Neural progenitor cell (in vitro differentiated cells): ENCODE data around the gene HS3ST4.

Experiments used
- CTCF ChIP-seq: fragments of 200-600 bp; sonication (generic); IDR thresholded peaks from 2 replicates; pipeline ENCODE4 v1.5.1; 2017; ENCODE audit warnings: antibody characterized with exemption, mild to moderate bottlenecking
- EZH2 ChIP-seq: fragments of 200-600 bp; sonication (generic); IDR thresholded peaks from 2 replicates; pipeline ENCODE4 v1.6.1; 2017; ENCODE audit warnings: antibody characterized with exemption, mild to moderate bottlenecking, moderate library complexity

- no peak for TF ChIP-seq CTCF
- no peak for TF ChIP-seq EZH2
Measured at GRCh38 chr16:25951999-25952398, 260.2 kb downstream of the HS3ST4 start.
